HepG2 (cell line): ENCODE data around the gene MYO1E. TPM values are rescaled to one million over a fixed set of nuclear protein-coding genes. Genes with fewer than 3 reads are reported as not detected.

ENCODE experiments used
- MBNL3 ChIP-seq: fragments of 250-450 bp; sonication (Bioruptor Pico); conservative IDR thresholded peaks from 2 replicates; pipeline ENCODE4 v1.8.0; 2022; ENCODE audit warnings: mild to moderate bottlenecking, inconsistent platforms
- RBM22 ChIP-seq: fragments of 200-400 bp; formaldehyde crosslinking; optimal IDR thresholded peaks from 2 replicates; pipeline ENCODE3; 2017; ENCODE audit warnings: mild to moderate bottlenecking, low read length, moderate library complexity
- RBM39 ChIP-seq: fragments of 200-400 bp; formaldehyde crosslinking; IDR thresholded peaks from one replicate; pipeline ENCODE4 v1.6.1; 2018; ENCODE audit warnings: antibody characterized with exemption, mild to moderate bottlenecking, low read depth, low read length; ENCODE audit not compliant: poor library complexity, severe bottlenecking
- RXRB ChIP-seq: IDR thresholded peaks from 2 replicates; pipeline ENCODE4 v1.6.1; 2016; ENCODE audit warnings: borderline replicate concordance, missing genetic modification reagents, missing compliant biosample characterization
- SNAI1 ChIP-seq: sonication (generic); formaldehyde crosslinking; IDR thresholded peaks from 2 replicates; pipeline ENCODE4 v1.5.0; 2020; ENCODE audit warnings: mild to moderate bottlenecking, missing genetic modification reagents, borderline replicate concordance
- ZNF101 ChIP-seq: sonication (generic); formaldehyde crosslinking; IDR thresholded peaks from 2 replicates; pipeline ENCODE4 v1.4.0; 2020; ENCODE audit warnings: mild to moderate bottlenecking, low read depth, missing genetic modification reagents, borderline replicate concordance
- ZNF292 ChIP-seq: sonication (generic); formaldehyde crosslinking; IDR thresholded peaks from 2 replicates; pipeline ENCODE4 v1.8.1; 2022; ENCODE audit warnings: mild to moderate bottlenecking, low read depth, missing genetic modification reagents, borderline replicate concordance
- ZNF3 ChIP-seq: IDR thresholded peaks from 2 replicates; pipeline ENCODE4 v1.7.0; 2017; ENCODE audit warnings: inconsistent platforms
- ZNF44 ChIP-seq: sonication (generic); formaldehyde crosslinking; IDR thresholded peaks from 2 replicates; pipeline ENCODE4 v1.5.1; 2020; ENCODE audit warnings: mild to moderate bottlenecking, missing genetic modification reagents
- ZNF547 ChIP-seq: sonication (generic); formaldehyde crosslinking; IDR thresholded peaks from 2 replicates; pipeline ENCODE4 v1.5.1; 2020; ENCODE audit warnings: mild to moderate bottlenecking, missing genetic modification reagents
- ZNF841 ChIP-seq: sonication (generic); formaldehyde crosslinking; IDR thresholded peaks from 2 replicates; pipeline ENCODE4 v1.8.1; 2023; ENCODE audit warnings: missing genetic modification reagents, borderline replicate concordance
- polyA plus RNA-seq, 8 experiments: library from polyadenylated mRNA; depleted of rRNA in 3 of 8; stranded (reverse) in 7 of 8; unstranded in 1 of 8; fragments of >200 nt; fragmentation: Illumina TruSeq in 4 of 8; extraction: Trizol in 4 of 8; gene quantifications; 2 replicates each; pipeline versions ENCODE4 v1.2.1 to v1.2.3, GENCODE V29; 2011 to 2016; ENCODE audit warnings: low read depth in 4 of 8, missing spikeins in 1 of 8, mixed read lengths in 1 of 8; ENCODE audit not compliant: insufficient read depth in 1 of 8
- total RNA-seq, 5 experiments: library from RNA; depleted of rRNA; stranded (reverse); fragments of >200 nt; fragmentation: Illumina TruSeq; extraction: Trizol; gene quantifications; 2 replicates each; pipeline ENCODE4 v1.2.3, GENCODE V29; 2016; ENCODE audit warnings: low read depth in 1 of 5
- TF ChIP-seq, protein P1 (sequence below): sonication (generic); formaldehyde crosslinking; IDR thresholded peaks from 2 replicates; pipeline ENCODE4 v1.5.0; 2020; ENCODE audit warnings: missing genetic modification reagents
- TF ChIP-seq, protein P2 (sequence below): sonication (generic); formaldehyde crosslinking; IDR thresholded peaks from 2 replicates; pipeline ENCODE4 v1.4.0; 2020; ENCODE audit warnings: low read depth, mild to moderate bottlenecking, missing genetic modification reagents

Gene MYO1E
- total and polyA plus RNA-seq, 2 of the 13 experiments (the other 11 are each of a cell fraction or from before 2014, with no cell fraction given) = 15.7 to 25.1 TPM

DNA sequence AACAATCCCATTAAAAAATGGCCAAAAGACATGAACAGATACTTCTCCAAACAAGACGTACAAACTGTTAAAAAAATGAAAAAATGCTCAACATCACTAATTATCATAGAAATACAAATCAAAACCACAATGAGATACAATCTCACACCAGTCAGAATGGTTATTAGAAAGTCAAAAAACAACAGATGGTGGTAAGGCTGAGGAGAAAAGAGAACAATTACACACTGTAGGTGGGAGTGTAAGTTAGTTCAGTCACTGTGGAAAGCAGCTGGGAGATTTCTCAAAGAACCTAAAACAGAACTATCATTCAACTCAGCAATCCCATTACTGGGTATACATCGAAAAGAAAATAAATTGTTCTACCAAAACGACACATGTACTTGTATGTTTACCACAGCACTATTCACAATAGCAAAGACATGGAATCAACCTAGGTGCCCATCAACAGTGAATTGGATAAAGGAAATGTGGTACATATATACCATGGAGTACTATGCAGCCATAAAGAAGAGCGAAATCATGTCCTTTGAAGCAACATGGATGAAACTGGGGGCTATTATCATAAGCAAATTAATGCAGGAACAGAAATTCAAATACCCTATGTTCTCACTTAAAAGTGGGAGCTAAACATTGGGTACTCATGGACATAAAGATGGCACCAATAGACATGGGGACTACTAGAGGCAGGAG lies 51.5 kb downstream of the MYO1E start (continued):
- TF ChIP-seq ZNF841 (CRISPR knock-in tag) = no peak
- TF ChIP-seq, protein P1, sequence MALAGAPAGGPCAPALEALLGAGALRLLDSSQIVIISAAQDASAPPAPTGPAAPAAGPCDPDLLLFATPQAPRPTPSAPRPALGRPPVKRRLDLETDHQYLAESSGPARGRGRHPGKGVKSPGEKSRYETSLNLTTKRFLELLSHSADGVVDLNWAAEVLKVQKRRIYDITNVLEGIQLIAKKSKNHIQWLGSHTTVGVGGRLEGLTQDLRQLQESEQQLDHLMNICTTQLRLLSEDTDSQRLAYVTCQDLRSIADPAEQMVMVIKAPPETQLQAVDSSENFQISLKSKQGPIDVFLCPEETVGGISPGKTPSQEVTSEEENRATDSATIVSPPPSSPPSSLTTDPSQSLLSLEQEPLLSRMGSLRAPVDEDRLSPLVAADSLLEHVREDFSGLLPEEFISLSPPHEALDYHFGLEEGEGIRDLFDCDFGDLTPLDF (CRISPR knock-in tag) = no peak
- no peak for TF ChIP-seq RBM22
- no peak for TF ChIP-seq RXRB (CRISPR knock-in tag)
- TF ChIP-seq ZNF3 (CRISPR knock-in tag) = no peak
- no peak for TF ChIP-seq RBM39
- TF ChIP-seq ZNF547 (CRISPR knock-in tag) = no peak
- no peak for TF ChIP-seq MBNL3 (CRISPR knock-in tag)
- TF ChIP-seq ZNF101 (CRISPR knock-in tag) = no peak
- TF ChIP-seq ZNF44 (CRISPR knock-in tag) = no peak
- TF ChIP-seq SNAI1 (CRISPR knock-in tag) = no peak
- TF ChIP-seq, protein P2, sequence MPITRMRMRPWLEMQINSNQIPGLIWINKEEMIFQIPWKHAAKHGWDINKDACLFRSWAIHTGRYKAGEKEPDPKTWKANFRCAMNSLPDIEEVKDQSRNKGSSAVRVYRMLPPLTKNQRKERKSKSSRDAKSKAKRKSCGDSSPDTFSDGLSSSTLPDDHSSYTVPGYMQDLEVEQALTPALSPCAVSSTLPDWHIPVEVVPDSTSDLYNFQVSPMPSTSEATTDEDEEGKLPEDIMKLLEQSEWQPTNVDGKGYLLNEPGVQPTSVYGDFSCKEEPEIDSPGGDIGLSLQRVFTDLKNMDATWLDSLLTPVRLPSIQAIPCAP (CRISPR knock-in tag) = no peak
- TF ChIP-seq ZNF292 = no peak
- TF ChIP-seq, all 625 proteins: peak for 0
